K562 (cell line): ENCODE measurements around the gene GPR75. TPM values are rescaled to one million over a fixed set of nuclear protein-coding genes. Genes with fewer than 3 reads are reported as not detected.
"Not testable (repeated sequence)": the region's sequence is repeated elsewhere in the genome, so short reads cannot be mapped to it uniquely, and the experiment has no call there.

Experiments used
- ATAC-seq: fragments of 200-7000 bp; cut with Tn5 transposase; 3 replicates; pipeline ENCODE4 v1.9.1; 2020; ENCODE audit warnings: moderate library complexity
- BruUV-seq: library from RNA; stranded (reverse); fragments of 400-500 nt; replicated peaks from 2 replicates; lab custom pipeline; 2021; lab: Mats Ljungman, UMichigan
- CTCF ChIA-PET: fragments of 300-600 bp; formaldehyde crosslinking; extraction: SDS; loops from one replicate; lab custom pipeline; 2021; ENCODE audit warnings: low intra/inter-chr PET ratio; lab: Yijun Ruan, JAX
- POLR2A ChIA-PET: fragments of 300-600, 350-650 bp; sonication (Branson Sonifier 250); formaldehyde crosslinking; extraction: SDS; loops from one replicate; lab custom pipeline; 2021; ENCODE audit warnings: antibody characterized with exemption, inconsistent platforms; lab: Yijun Ruan, JAX
- DNase-seq, 4 experiments: peaks; one replicate each; pipeline versions ENCODE4 v3.0.0 to v3.0.0-alpha.2; 2011 to 2018; ENCODE audit warnings: low spot score in 3 of 4, mixed read lengths in 3 of 4; ENCODE audit errors: extremely low read depth in 1 of 4
- FAIRE-seq: peaks from 2 replicates; lab custom pipeline; 2011; peaks lifted over from hg19 to GRCh38; lab: Jason Lieb, UNC
- H2AFZ ChIP-seq: 2 replicates; pipeline ENCODE4 v1.6.0; 2011; ENCODE audit warnings: low read depth, low read length, control low read depth, inconsistent platforms
- H3K27ac ChIP-seq: fragments of 200-600 bp; 3 replicates; pipeline ENCODE4 v1.8.0; 2011; ENCODE audit warnings: low read depth, mild to moderate bottlenecking, control low read depth, inconsistent platforms, low read length, moderate library complexity, mixed read lengths; ENCODE audit errors: extremely low read depth
- H3K27me3 ChIP-seq, 2 experiments: fragments of 300-600 bp in 1 of 2; 2 replicates in 1 of 2; 3 replicates in 1 of 2; pipeline versions ENCODE4 v1.6.0 to v1.8.0; 2011; ENCODE audit warnings: inconsistent platforms in 2 of 2, low read length in 2 of 2, mild to moderate bottlenecking in 1 of 2, mixed read lengths in 1 of 2, moderate library complexity in 1 of 2; ENCODE audit not compliant: control insufficient read depth in 2 of 2, insufficient read depth in 2 of 2
- H3K36me3 ChIP-seq: fragments of 300-600 bp; 3 replicates; pipeline ENCODE4 v1.8.0; 2011; ENCODE audit warnings: mild to moderate bottlenecking, low read length, inconsistent platforms; ENCODE audit not compliant: control insufficient read depth, insufficient read depth
- H3K4me1 ChIP-seq, 2 experiments: fragments of 200-600 bp in 1 of 2; replicated peaks in 1 of 2; 2 replicates in 1 of 2; 3 replicates in 1 of 2; pipeline versions ENCODE4 v1.5.1 to v1.8.0; 2011; ENCODE audit warnings: inconsistent platforms in 2 of 2, low read length in 2 of 2, mild to moderate bottlenecking in 1 of 2, mixed read lengths in 1 of 2, moderate library complexity in 1 of 2; ENCODE audit not compliant: control insufficient read depth in 2 of 2, insufficient read depth in 2 of 2
- H3K4me2 ChIP-seq: 2 replicates; pipeline ENCODE4 v1.6.1; 2011; ENCODE audit warnings: low read length, control low read depth, inconsistent platforms, mixed read lengths; ENCODE audit not compliant: insufficient read depth
- H3K4me3 ChIP-seq: fragments of 200-600 bp; sonication (generic), shearing (Covaris generic); 2 replicates; pipeline ENCODE4 v1.5.1; 2016; ENCODE audit warnings: control low read depth, inconsistent platforms
- H3K79me2 ChIP-seq: fragments of 200-600 bp; 3 replicates; pipeline ENCODE4 v1.8.0; 2011; ENCODE audit warnings: low read length, inconsistent platforms; ENCODE audit not compliant: control insufficient read depth, insufficient read depth
- H3K9ac ChIP-seq, 2 experiments: 2 replicates each; pipeline versions ENCODE4 v1.6.0 to v1.6.1; 2011; ENCODE audit warnings: low read depth in 2 of 2, low read length in 2 of 2, control low read depth in 1 of 2, inconsistent platforms in 1 of 2, mild to moderate bottlenecking in 1 of 2, mixed read lengths in 1 of 2; ENCODE audit not compliant: insufficient read depth in 1 of 2
- H3K9me1 ChIP-seq: one replicate; pipeline ENCODE4 v1.6.0; 2011; ENCODE audit warnings: inconsistent platforms, mild to moderate bottlenecking, low read length, moderate library complexity; ENCODE audit not compliant: control insufficient read depth, insufficient read depth
- H3K9me3 ChIP-seq: replicated peaks from 2 replicates; pipeline ENCODE4 v1.5.1; 2011; ENCODE audit warnings: low read depth, low read length, inconsistent platforms; ENCODE audit not compliant: control insufficient read depth, insufficient read depth
- H4K20me1 ChIP-seq: replicated peaks from 2 replicates; pipeline ENCODE4 v1.6.1; 2011; ENCODE audit warnings: low read length, inconsistent platforms, mixed read lengths; ENCODE audit not compliant: control insufficient read depth, insufficient read depth
- ARID2 ChIP-seq: fragments of 450-650 bp; IDR thresholded peaks from 2 replicates; pipeline ENCODE4 v1.6.1; 2017; ENCODE audit warnings: antibody characterized with exemption, mild to moderate bottlenecking
- CBFA2T3 ChIP-seq: fragments of 450-650 bp; IDR thresholded peaks from 2 replicates; pipeline ENCODE4 v1.6.1; 2017
- CEBPB ChIP-seq: fragments of 450-650 bp; IDR thresholded peaks from 2 replicates; pipeline ENCODE4 v1.6.1; 2016; ENCODE audit warnings: missing genetic modification characterization, missing compliant biosample characterization
- CEBPG ChIP-seq, 3 experiments: fragments of 200-800 bp in 1 of 3; sonication (Bioruptor generic) in 1 of 3; sonication (generic) in 1 of 3; formaldehyde crosslinking in 1 of 3; IDR thresholded peaks in 2 of 3; conservative IDR thresholded peaks in 1 of 3; 2 replicates each; pipeline versions ENCODE4 v1.6.1 to v1.8.0; 2016 to 2022; ENCODE audit warnings: missing compliant biosample characterization in 2 of 3, missing genetic modification characterization in 2 of 3, mild to moderate bottlenecking in 1 of 3, missing genetic modification reagents in 1 of 3
- CHD4 ChIP-seq: fragments of 200-600 bp; sonication (generic); IDR thresholded peaks from 3 replicates; pipeline ENCODE4 v1.6.1; 2012; ENCODE audit warnings: low read depth, mild to moderate bottlenecking, mixed read lengths, low read length, inconsistent platforms; ENCODE audit not compliant: insufficient read depth, insufficient replicate concordance, poor library complexity, severe bottlenecking
- GATAD2B ChIP-seq: fragments of 450-650 bp; IDR thresholded peaks from 2 replicates; pipeline ENCODE4 v1.6.1; 2017; ENCODE audit warnings: mild to moderate bottlenecking, borderline replicate concordance
- HNRNPL ChIP-seq: fragments of 200-400 bp; formaldehyde crosslinking; IDR thresholded peaks from 2 replicates; pipeline ENCODE4 v1.6.1; 2017; ENCODE audit warnings: low read depth, mild to moderate bottlenecking, low read length
- MEF2D ChIP-seq: conservative IDR thresholded peaks from 2 replicates; pipeline ENCODE4 v1.6.1; 2016; ENCODE audit warnings: low read depth, missing genetic modification characterization, missing compliant biosample characterization
- NFATC3 ChIP-seq: fragments of 450-650 bp; IDR thresholded peaks from 2 replicates; pipeline ENCODE4 v1.6.1; 2017; ENCODE audit warnings: mild to moderate bottlenecking
- POLR2H ChIP-seq: IDR thresholded peaks from 2 replicates; pipeline ENCODE4 v1.6.1; 2016; ENCODE audit warnings: missing genetic modification characterization, low read depth, mild to moderate bottlenecking, control low read depth, missing compliant biosample characterization, moderate library complexity
- TAF1 ChIP-seq: IDR thresholded peaks from 2 replicates; pipeline ENCODE4 v1.6.1; 2011; ENCODE audit warnings: mild to moderate bottlenecking, low read length, moderate library complexity; ENCODE audit not compliant: insufficient read depth, control insufficient read depth, severe bottlenecking; ENCODE audit errors: extremely low read depth
- TGIF2 ChIP-seq: sonication (generic); formaldehyde crosslinking; IDR thresholded peaks from 2 replicates; pipeline ENCODE4 v1.8.1; 2022; ENCODE audit warnings: mild to moderate bottlenecking, missing genetic modification reagents, moderate library complexity
- ZNF124 ChIP-seq: sonication (generic); formaldehyde crosslinking; IDR thresholded peaks from 2 replicates; pipeline ENCODE4 v1.8.1; 2022; ENCODE audit warnings: missing genetic modification reagents
- ZSCAN29 ChIP-seq: fragments of 450-650 bp; IDR thresholded peaks from 2 replicates; pipeline ENCODE4 v1.6.1; 2017
- WGBS: fragments of 100-300 bp; shearing (Covaris generic); methylation state at CpG from one replicate; pipeline ENCODE4 v1.1.6; 2016; ENCODE audit warnings: low coverage, mixed read lengths; ENCODE audit not compliant: insufficient coverage; ENCODE audit errors: missing lambda C conversion rate; 5-methylcytosine and 5-hydroxymethylcytosine counted together
- in situ Hi-C: fragments of 300-500 bp; cut with MboI; formaldehyde crosslinking; loops from 4 replicates; pipeline ENCODE4 v1.15.0; 2018; ENCODE audit warnings: inconsistent platforms, mixed read lengths
- intact Hi-C: fragments of 100-400 bp; cut with micrococcal nuclease; formaldehyde crosslinking; loops from 2 replicates; pipeline ENCODE4 v1.14.2; 2022
- polyA plus RNA-seq, 8 experiments: library from polyadenylated mRNA; depleted of rRNA in 4 of 8; stranded (reverse) in 5 of 8; unstranded in 3 of 8; fragments of >200 nt; fragmentation: Nextera tagmentation in 2 of 8; fragmentation: Illumina TruSeq in 1 of 8; extraction: Ambion mirVana in 2 of 8; extraction: Trizol in 1 of 8; gene quantifications; 2 replicates each; pipeline versions ENCODE4 v1.2.1 to v1.2.3, GENCODE V29; 2011 to 2014; ENCODE audit warnings: inconsistent platforms in 1 of 8, missing spikeins in 1 of 8
- total RNA-seq, 7 experiments: library from RNA; depleted of rRNA in 6 of 7; stranded (reverse); fragments of >200 nt in 6 of 7; fragmentation: Illumina TruSeq in 2 of 7; extraction: Trizol in 2 of 7; gene quantifications; 2 replicates each; pipeline versions ENCODE4 v1.2.1 to v1.2.3, GENCODE V29; 2011 to 2021; ENCODE audit warnings: low replicate concordance in 1 of 7

Gene GPR75
- total and polyA plus RNA-seq, 9 of the 15 experiments (the other 6 are each of a cell fraction or from before 2014, with no cell fraction given) = 0.10 to 3.9 (median 2.3) TPM

- 85% methylated on average over 9 of the region's 9 CpGs for WGBS
- H2AFZ ChIP-seq; ATAC-seq; in situ Hi-C loops; H4K20me1 ChIP-seq; H3K27me3 ChIP-seq; POLR2A ChIA-PET; H3K4me1 ChIP-seq; H3K9ac ChIP-seq; H3K79me2 ChIP-seq; intact Hi-C loops; H3K4me3 ChIP-seq; H3K4me2 ChIP-seq; H3K27ac ChIP-seq; H3K9me1 ChIP-seq; DNase-seq; BruUV-seq; CTCF ChIA-PET; FAIRE-seq; H3K9me3 ChIP-seq; TF ChIP-seq CEBPG (CRISPR knock-in tag; IDR thresholded peaks at IDR 0.05): not testable (repeated sequence)
- 0 out of 4 replicates have a peak, but pooled peaks of 1 of the 2 experiments have one; percentile 31 for TF ChIP-seq CEBPG (tag; conservative IDR thresholded peaks at IDR 0.05 in 1 of 2, IDR thresholded peaks at IDR 0.05 in 1 of 2)
- H3K36me3 ChIP-seq = peaks cover 21% of the 10 kb centered on the region; the same call in 2 of the 3 replicates
These were observed 8.6 kb downstream of the GPR75 start for GRCh38 chr2:53851052-53851757.

DNA sequence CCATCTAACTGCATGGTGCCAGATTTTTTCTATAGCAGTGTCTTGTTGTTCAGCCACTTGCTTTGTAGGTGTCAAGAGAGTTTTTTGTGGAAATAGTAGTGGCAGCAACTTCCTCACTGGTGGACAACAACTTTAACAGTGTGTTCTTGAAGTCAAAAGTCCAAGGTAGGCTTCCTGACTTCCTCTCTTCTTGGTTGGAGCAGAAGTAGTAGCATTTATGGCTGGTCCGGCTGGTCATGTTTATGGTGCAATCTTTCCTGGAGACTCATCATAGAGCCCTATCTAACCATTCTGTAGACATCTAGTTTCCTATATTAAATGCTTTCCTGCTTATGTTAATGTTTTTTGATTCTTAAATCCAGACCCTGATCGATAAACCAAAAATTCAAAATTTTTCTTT is 11.7 kb downstream of the GPR75 start:
- in situ Hi-C loops (no loop called here), intact Hi-C loops (no loop called here)
- Histone ChIP-seq H3K9me3 (no peaks in the 10 kb centered on the region), H2AFZ (no peak overlapping the region), H3K27me3 (no peaks in the 10 kb centered on the region), H3K4me3 (no peak overlapping the region), H3K36me3 (peaks cover 5% of the 10 kb centered on the region; the same call in 2 of the 3 replicates), H3K4me1 (no peaks in the 10 kb centered on the region; a peak in 2 of 5 replicates), H3K79me2 (no peaks in the 10 kb centered on the region), H4K20me1 (no peaks in the 10 kb centered on the region), H3K9ac (no peak overlapping the region), H3K4me2 (no peak overlapping the region), H3K9me1 (no peaks in the 10 kb centered on the region), H3K27ac (no peak overlapping the region)
- FAIRE-seq = no peak
- ChIA-PET CTCF (no interaction called here), POLR2A (no interaction called here)
- no peak for ATAC-seq
- BruUV-seq = no TSS peak
- DNase-seq = no peak
- whole genome bisulfite sequencing = 94% methylated on average over 2 of the region's 2 CpGs
- TF ChIP-seq CBFA2T3 (no peak), CHD4 (no peak), HNRNPL (no peak), POLR2H (tag) (no peak), TGIF2 (CRISPR knock-in tag) (no peak), MEF2D (tag) (no peak), ZNF124 (CRISPR knock-in tag) (no peak), NFATC3 (no peak), TAF1 (no peak), ARID2 (no peak), ZSCAN29 (no peak), GATAD2B (no peak), CEBPB (tag) (no peak)
